ENCODE data around the gene NFIB. TPM values are rescaled to one million over a fixed set of nuclear protein-coding genes. Genes with fewer than 3 reads are reported as not detected.

The NFIB gene
- polyA plus RNA-seq, 1 donor = 26.8 TPM

- no peak for DNase-seq
Observed at GRCh38 chr9:14188011-14188410, 125.9 kb downstream of the NFIB start.

GRCh38 chr9:14186096-14186495 lies 127.8 kb downstream of the NFIB start:
- DNase-seq = no peak

DNA sequence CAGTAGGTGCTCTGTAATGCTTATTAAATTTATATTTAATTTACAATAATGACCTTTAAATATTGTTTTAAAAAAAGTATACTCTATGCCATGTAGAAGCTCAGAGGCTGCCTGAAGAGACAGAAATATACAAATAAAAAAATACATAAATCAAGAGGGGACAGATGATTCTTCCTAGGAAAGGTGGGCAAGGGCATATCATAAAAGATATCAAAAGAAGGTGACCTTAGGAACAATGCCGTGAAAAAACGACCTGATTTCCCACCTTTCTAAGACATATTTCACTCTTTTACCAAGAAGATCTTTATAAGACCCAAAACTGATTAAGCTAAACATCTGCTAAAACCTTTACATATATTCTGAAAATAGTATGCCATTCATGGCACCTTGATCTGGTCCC lies 128.9 kb downstream of the NFIB start:
- no peak for DNase-seq

DNA sequence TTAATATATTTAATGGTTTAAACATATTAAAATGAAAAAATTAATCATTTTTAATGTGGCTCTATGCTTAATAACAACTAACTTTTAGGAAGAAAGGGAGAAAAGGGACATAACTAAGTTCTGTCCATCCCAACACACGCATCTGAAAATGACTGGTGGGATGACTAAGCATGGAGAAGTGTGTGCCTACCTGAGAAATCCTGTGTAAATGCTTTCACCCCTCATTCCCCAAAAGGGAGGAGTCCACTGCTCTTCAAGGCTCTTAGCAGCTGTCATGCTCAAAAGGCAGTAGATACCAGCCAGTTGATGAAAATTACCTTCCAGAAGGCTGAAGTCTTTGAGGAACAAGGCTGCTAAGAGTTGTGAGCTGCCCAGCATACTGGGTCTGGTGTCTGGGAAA lies 130.9 kb downstream of the NFIB start:
- no peak for DNase-seq

- no peak for DNase-seq
Observed at GRCh38 chr9:14180960-14181537, 132.9 kb downstream of the NFIB start.

GRCh38 chr9:14180093-14180959 lies 133.6 kb downstream of the NFIB start:
- DNase-seq = no peak

GRCh38 chr9:14179449-14179848 lies 134.5 kb downstream of the NFIB start:
- no peak for DNase-seq

DNA sequence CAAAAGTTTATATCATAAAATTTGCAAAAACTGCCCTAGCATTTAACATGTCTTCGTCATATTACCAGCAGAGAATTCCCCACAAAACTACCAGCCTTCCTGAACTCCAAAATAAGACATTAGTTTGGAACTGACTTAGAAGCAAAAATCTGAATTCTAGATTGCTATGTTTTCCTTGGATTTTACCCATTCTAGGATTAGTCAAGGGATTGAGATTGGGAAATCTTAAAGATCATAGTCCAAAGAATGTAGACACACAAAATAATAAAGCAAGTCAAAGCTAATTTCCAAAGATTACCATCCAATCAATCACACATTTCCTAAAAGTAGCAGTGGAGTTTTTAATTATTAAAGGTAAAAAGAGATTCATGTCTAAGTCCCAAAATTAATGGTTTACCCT lies 138.2 kb downstream of the NFIB start:
- no peak for DNase-seq

DNA sequence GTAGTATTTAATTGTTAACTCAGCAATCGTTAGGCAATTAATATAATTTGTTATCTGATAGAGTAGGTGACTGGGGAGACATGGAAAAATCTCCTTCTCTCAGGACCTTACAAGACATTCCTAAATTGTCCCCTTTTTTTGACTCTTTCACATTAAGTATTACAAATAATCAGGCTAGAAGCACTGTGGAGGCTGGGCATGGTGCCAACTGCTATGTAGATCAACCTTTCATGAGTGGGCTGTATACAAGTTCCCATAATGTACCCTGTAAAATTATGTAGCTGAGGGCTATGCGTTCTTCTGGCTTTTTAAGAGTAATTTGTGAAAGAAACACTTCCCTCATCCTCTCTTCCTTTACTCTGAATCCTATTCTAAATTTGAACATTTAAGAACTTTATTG lies 140.2 kb downstream of the NFIB start:
- DNase-seq = no peak

DNA sequence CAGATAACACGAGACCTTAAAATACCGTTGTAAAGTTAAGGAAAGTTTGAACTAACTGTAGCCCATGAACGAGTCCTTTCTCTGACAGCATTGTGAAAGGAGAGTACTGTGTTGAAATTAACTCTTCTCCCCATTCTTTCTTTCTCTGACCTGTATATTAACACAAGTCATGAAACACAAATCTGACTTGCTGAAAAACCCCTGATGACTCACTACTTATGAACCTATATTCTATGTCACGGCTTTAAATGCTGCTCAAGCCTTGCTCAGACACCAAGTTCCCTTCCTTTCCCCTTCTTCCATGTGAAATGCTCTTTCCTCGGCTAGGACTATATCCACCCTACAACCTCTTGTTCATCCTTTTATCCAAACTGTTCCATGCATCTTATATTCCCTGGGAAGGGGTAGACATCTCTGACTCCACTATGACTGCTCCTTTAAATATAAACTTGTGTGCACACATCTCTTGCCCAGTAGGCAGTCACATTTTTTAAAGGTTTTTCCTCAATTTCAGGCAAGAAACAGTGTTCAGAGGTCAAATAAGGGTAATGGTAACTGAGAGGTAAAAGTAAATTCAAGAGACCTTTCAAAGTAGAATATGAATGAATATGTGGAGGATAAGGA lies 142.9 kb downstream of the NFIB start:
- no peak for DNase-seq

DNA sequence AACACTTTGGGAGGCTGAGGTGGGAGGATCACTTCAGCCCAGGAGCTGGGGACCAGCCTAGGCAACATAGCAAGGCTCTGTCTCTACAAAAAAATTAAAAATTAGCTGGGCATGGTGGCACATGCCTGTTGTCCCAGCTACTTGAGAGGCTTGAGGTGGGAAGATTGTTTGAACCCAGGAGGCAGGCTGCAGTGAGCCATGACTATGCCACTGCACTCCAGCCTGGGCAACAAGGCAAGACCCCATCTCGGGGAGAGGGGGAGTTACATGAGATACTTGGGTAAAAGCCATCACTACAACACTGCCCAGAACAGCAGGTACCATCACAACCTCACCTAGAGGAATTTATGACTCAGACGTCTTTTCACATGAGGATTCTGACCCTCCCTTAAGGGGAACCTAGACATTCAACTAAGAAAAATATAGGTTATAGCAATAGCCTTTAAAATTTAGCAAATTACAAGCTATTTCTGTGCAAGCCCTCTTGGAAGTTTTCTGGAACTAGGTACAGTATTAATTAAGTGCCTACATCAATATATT lies 143.5 kb downstream of the NFIB start:
- DNase-seq = no peak

DNA sequence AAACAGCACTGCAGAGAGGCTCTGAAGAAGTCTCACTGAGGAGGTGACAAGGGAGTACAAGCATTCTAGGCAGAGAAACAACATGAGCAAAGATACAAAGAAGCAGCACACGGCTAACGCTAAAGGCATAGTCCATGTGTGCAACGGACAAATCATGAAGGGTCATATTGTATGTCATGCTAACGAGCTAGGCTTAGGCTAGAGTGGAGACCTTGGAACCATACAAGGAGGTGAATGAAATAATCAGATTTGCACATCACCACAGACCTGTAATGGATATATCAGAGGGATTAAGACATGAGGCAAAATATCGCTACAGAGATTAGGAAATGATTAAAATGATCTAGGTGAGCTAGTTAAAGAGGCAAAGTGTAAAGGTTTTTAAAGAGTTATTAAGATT lies 145.6 kb downstream of the NFIB start:
- no peak for DNase-seq

DNA sequence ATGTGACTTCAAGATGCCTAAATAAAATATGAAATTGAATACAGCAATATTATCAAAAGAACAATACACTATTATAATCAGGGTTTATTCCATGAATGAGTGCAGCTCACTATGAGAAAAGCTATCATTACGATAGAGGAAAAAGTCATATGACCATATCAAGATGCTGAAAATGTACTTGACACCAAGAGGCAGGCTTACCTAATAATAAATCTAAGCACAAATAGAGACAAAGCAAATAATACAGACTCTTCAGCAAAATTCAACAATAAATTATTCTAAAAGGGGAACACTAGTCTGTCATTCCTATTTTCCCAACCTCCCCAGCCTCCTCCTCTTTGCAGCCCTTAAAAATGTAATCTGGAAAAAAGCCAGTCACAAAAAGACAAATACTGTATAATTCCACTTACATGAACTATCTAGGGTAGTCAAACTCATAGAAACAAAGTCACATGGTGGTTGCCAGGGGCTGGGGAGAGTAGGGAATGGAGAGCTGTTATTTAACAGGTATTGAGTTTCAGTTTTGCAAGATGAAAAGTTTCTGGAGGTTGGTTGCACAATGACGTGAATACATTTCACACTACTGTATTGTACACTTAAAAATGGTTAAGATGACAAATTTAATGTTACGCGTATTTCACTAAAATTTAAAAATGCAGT lies 148.4 kb downstream of the NFIB start:
- no peak for DNase-seq

- DNase-seq = no peak
Observed at GRCh38 chr9:14164908-14165307, 149.0 kb downstream of the NFIB start.

GRCh38 chr9:14159440-14160216 lies 154.3 kb downstream of the NFIB start:
- no peak for DNase-seq

DNA sequence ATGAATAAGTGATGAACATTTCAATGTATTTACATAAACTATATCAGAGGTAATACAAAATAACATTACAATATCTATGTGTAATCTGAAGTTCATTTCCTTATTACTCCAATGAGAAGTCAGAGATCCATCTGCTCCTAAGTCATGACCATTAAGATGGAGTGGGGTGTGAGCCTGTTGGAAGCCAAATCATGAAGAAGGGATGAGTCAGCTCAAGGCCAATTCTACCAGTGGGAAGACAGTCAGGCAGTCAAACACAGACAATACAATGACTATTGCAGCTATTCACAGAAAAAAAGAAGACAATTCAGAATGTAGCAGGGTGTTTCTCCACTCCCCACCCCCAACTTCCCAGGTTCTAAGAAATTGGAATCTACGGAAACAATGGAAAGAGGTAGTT lies 155.0 kb downstream of the NFIB start:
- no peak for DNase-seq

GRCh38 chr9:14158136-14158813 lies 155.7 kb downstream of the NFIB start:
- no peak for DNase-seq

GRCh38 chr9:14157191-14157590 lies 156.8 kb downstream of the NFIB start:
- no peak for DNase-seq

- no peak for DNase-seq
Observed at GRCh38 chr9:14156046-14156445, 157.9 kb downstream of the NFIB start.

GRCh38 chr9:14155237-14155636 lies 158.7 kb downstream of the NFIB start:
- DNase-seq = no peak

DNA sequence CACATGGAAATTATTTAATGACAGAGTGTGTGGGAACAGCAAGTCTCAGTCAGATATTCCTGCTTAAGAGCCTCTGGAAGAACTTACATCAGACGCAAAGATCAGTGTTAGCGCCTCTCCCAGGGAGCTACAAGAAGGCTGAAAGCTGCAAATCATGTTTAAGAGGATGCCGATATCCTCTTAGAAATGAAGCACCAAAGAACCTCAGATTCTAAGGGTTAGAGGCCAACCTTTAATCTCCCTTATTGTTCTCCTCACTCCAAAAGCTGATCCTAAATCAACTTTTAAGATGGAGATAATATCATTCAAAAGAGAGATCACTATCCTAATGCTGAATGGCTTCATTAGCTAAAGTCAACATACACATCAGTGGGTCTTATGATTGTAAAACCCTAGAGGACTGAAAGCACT lies 160.6 kb downstream of the NFIB start:
- DNase-seq = peak; percentile 39
